ENCODE measurements around the gene DMRTC2.

The DMRTC2 gene

GRCh38 chr19:41894350-41894749, 49.5 kb downstream of the DMRTC2 start:
- Histone ChIP-seq H4K20me1 (ENCODE audit: insufficient read depth, low read length) (peaks cover 6% of the 10 kb centered on the region), H3K9ac (ENCODE audit: low read length) (no peak overlapping the region), H3K27me3 (ENCODE audit: low read depth, low read length) (no peaks in the 10 kb centered on the region), H3K36me3 (replicated peaks; ENCODE audit: low read depth, low read length) (peaks cover 29% of the 10 kb centered on the region), H3K4me3 (ENCODE audit: low read length) (no peak overlapping the region), H3K4me1 (ENCODE audit: low read length) (peaks cover 25% of the 10 kb centered on the region), H3K9me3 (ENCODE audit: insufficient read depth, low read length) (no peaks in the 10 kb centered on the region), H3K79me2 (ENCODE audit: low read length) (no peaks in the 10 kb centered on the region), H3K4me2 (ENCODE audit: low read length) (peak overlapping the region; percentile 51), H2AFZ (ENCODE audit: low read depth, low read length) (no peak overlapping the region), H3K27ac (ENCODE audit: low read length) (peak overlapping the region; percentile 53)
- TF ChIP-seq CTCF (IDR thresholded peaks at IDR 0.05; ENCODE audit: low read depth, low read length) = no peak

- H3K9ac ChIP-seq (ENCODE audit: low read length) = no peak overlapping the region
- H3K4me1 ChIP-seq (ENCODE audit: low read length) = peaks cover 25% of the 10 kb centered on the region
- peaks cover 29% of the 10 kb centered on the region for H3K36me3 ChIP-seq (replicated peaks; ENCODE audit: low read depth, low read length)
- TF ChIP-seq CTCF (IDR thresholded peaks at IDR 0.05; ENCODE audit: low read depth, low read length) (peak; percentile 46), EZH2phosphoT487 (IDR thresholded peaks at IDR 0.05; ENCODE audit: low read depth) (no peak)
- no peak overlapping the region for H3K4me3 ChIP-seq (ENCODE audit: low read length)
- H4K20me1 ChIP-seq (ENCODE audit: insufficient read depth, low read length) = no peaks in the 10 kb centered on the region; the same call in 1 of the 2 replicates
- H3K9me3 ChIP-seq (ENCODE audit: insufficient read depth, low read length) = no peaks in the 10 kb centered on the region
- H3K4me2 ChIP-seq (ENCODE audit: low read length) = peak overlapping the region; percentile 29
- H3K79me2 ChIP-seq (ENCODE audit: low read length) = no peaks in the 10 kb centered on the region
- no peaks in the 10 kb centered on the region for H3K27me3 ChIP-seq (ENCODE audit: low read depth, low read length)
- H2AFZ ChIP-seq (ENCODE audit: low read depth, low read length) = no peak overlapping the region
- no peak overlapping the region for H3K27ac ChIP-seq (ENCODE audit: low read length)
These were observed 51.1 kb downstream of the DMRTC2 start for GRCh38 chr19:41895745-41896580.

- Histone ChIP-seq H3K27me3 (ENCODE audit: low read depth, low read length) (no peaks in the 10 kb centered on the region), H3K36me3 (replicated peaks; ENCODE audit: low read depth, low read length) (peaks cover 30% of the 10 kb centered on the region), H3K9me3 (ENCODE audit: insufficient read depth, low read length) (no peaks in the 10 kb centered on the region), H4K20me1 (ENCODE audit: insufficient read depth, low read length) (no peaks in the 10 kb centered on the region; the same call in 1 of the 2 replicates), H3K27ac (ENCODE audit: low read length) (no peak overlapping the region), H2AFZ (ENCODE audit: low read depth, low read length) (no peak overlapping the region), H3K4me1 (ENCODE audit: low read length) (peaks cover 25% of the 10 kb centered on the region), H3K4me2 (ENCODE audit: low read length) (no peak overlapping the region), H3K9ac (ENCODE audit: low read length) (no peak overlapping the region), H3K79me2 (ENCODE audit: low read length) (no peaks in the 10 kb centered on the region), H3K4me3 (ENCODE audit: low read length) (no peak overlapping the region)
- TF ChIP-seq CTCF (IDR thresholded peaks at IDR 0.05; ENCODE audit: low read depth, low read length) (no peak), EZH2phosphoT487 (IDR thresholded peaks at IDR 0.05; ENCODE audit: low read depth) (no peak)
These were observed 51.7 kb downstream of the DMRTC2 start for GRCh38 chr19:41896581-41896942.

GRCh38 chr19:41897181-41897580, 52.3 kb downstream of the DMRTC2 start:
- peaks cover 25% of the 10 kb centered on the region for H3K4me1 ChIP-seq (ENCODE audit: low read length)
- TF ChIP-seq EZH2phosphoT487 (IDR thresholded peaks at IDR 0.05; ENCODE audit: low read depth) (no peak), CTCF (IDR thresholded peaks at IDR 0.05; ENCODE audit: low read depth, low read length) (no peak)
- H2AFZ ChIP-seq (ENCODE audit: low read depth, low read length) = no peak overlapping the region
- H3K9me3 ChIP-seq (ENCODE audit: insufficient read depth, low read length) = no peaks in the 10 kb centered on the region
- no peaks in the 10 kb centered on the region; the same call in 1 of the 2 replicates for H4K20me1 ChIP-seq (ENCODE audit: insufficient read depth, low read length)
- H3K79me2 ChIP-seq (ENCODE audit: low read length) = no peaks in the 10 kb centered on the region
- H3K27me3 ChIP-seq (ENCODE audit: low read depth, low read length) = no peaks in the 10 kb centered on the region
- H3K4me2 ChIP-seq (ENCODE audit: low read length) = no peak overlapping the region
- H3K9ac ChIP-seq (ENCODE audit: low read length) = no peak overlapping the region
- H3K36me3 ChIP-seq (replicated peaks; ENCODE audit: low read depth, low read length) = peaks cover 36% of the 10 kb centered on the region
- H3K27ac ChIP-seq (ENCODE audit: low read length) = no peak overlapping the region
- H3K4me3 ChIP-seq (ENCODE audit: low read length) = no peak overlapping the region
